CD4-positive, alpha-beta T cell (primary cell): ENCODE results near the gene LMO7. TPM values are rescaled to one million over a fixed set of nuclear protein-coding genes. Genes with fewer than 3 reads are reported as not detected.

ENCODE experiments used
- ATAC-seq: fragments of 200-7000 bp; cut with Tn5 transposase; one replicate; pipeline ENCODE4 v1.10.0; 2022; ENCODE audit warnings: mild to moderate bottlenecking; ENCODE audit not compliant: poor library complexity
- CTCF ChIA-PET: fragments of 350-600 bp; sonication (Branson Sonifier 250); formaldehyde crosslinking; loops from one replicate; lab custom pipeline; 2021; ENCODE audit warnings: antibody characterized with exemption, inconsistent platforms; lab: Charles Lee
- POLR2A ChIA-PET: fragments of 350-600 bp; sonication (Branson Sonifier 250); formaldehyde crosslinking; loops from one replicate; lab custom pipeline; 2021; ENCODE audit warnings: antibody characterized with exemption, inconsistent platforms; lab: Charles Lee
- DNase-seq, 14 experiments: peaks; one replicate each; pipeline ENCODE4 v3.0.0-alpha.2; 2013 to 2020; ENCODE audit warnings: mixed read lengths in 2 of 14
- H3K27ac ChIP-seq, 2 donors: one replicate each; pipeline versions ENCODE4 v1.5.1 to v1.7.0; 2013; ENCODE audit warnings: low read length in 2 of 2, low read depth in 1 of 2, mild to moderate bottlenecking in 1 of 2
- H3K27me3 ChIP-seq, 2 experiments: 1 replicate in 1 of 2; 2 replicates in 1 of 2; pipeline versions ENCODE4 v1.6.1 to v1.7.0; 2013; ENCODE audit warnings: low read length in 2 of 2, control low read depth in 1 of 2, mild to moderate bottlenecking in 1 of 2, moderate library complexity in 1 of 2; ENCODE audit not compliant: insufficient read depth in 2 of 2, control insufficient read depth in 1 of 2
- H3K36me3 ChIP-seq: one replicate; pipeline ENCODE4 v1.6.1; 2013; ENCODE audit warnings: low read length, control low read depth; ENCODE audit not compliant: insufficient read depth
- H3K4me1 ChIP-seq: one replicate; pipeline ENCODE4 v1.6.1; 2013; ENCODE audit warnings: low read length, control low read depth; ENCODE audit not compliant: insufficient read depth
- H3K4me3 ChIP-seq: one replicate; pipeline ENCODE4 v1.5.1; 2013; ENCODE audit warnings: mild to moderate bottlenecking, low read length, moderate library complexity
- H3K9me3 ChIP-seq, 2 experiments: 1 replicate in 1 of 2; 2 replicates in 1 of 2; pipeline versions ENCODE4 v1.6.1 to v1.7.0; 2013; ENCODE audit warnings: low read length in 2 of 2, mild to moderate bottlenecking in 2 of 2, control low read depth in 1 of 2, moderate library complexity in 1 of 2; ENCODE audit not compliant: control insufficient read depth in 1 of 2, insufficient read depth in 1 of 2
- H3K27ac Mint-ChIP-seq: one replicate; pipeline ENCODE4 v1.8.0; 2020; ENCODE audit warnings: mixed read lengths
- H3K27me3 Mint-ChIP-seq: one replicate; pipeline ENCODE4 v1.8.0; 2021; ENCODE audit warnings: mixed read lengths
- H3K36me3 Mint-ChIP-seq: one replicate; pipeline ENCODE4 v1.8.0; 2021; ENCODE audit warnings: low read depth, mixed read lengths
- H3K4me1 Mint-ChIP-seq: one replicate; pipeline ENCODE4 v1.8.0; 2021; ENCODE audit warnings: low read depth, mixed read lengths
- H3K4me3 Mint-ChIP-seq: one replicate; pipeline ENCODE4 v1.8.0; 2020; ENCODE audit warnings: mild to moderate bottlenecking, mixed read lengths
- H3K9me3 Mint-ChIP-seq: one replicate; pipeline ENCODE4 v1.8.0; 2020; ENCODE audit warnings: mixed read lengths
- CTCF ChIP-seq: fragments of 200-600 bp; IDR thresholded peaks from one replicate; pipeline ENCODE4 v1.8.0; 2022; ENCODE audit warnings: antibody characterized with exemption, mild to moderate bottlenecking
- intact Hi-C, 2 experiments: fragments of 100-400 bp; cut with DNase I in 1 of 2; cut with micrococcal nuclease in 1 of 2; formaldehyde crosslinking; loops; one replicate each; pipeline versions ENCODE4 v1.15.1 to v1.9.0; 2023 to 2025; cut with DNase I, micrococcal nuclease
- total RNA-seq, 174 experiments: library from RNA in 2 of 174; stranded (reverse) in 2 of 174; gene quantifications; one replicate each; pipeline ENCODE4 v1.2.3 and lab custom pipeline; 2021 to 2026

LMO7 gene
- total RNA-seq, 2 experiments from 2014 or later, result 35.2 to 36.3 TPM

DNA sequence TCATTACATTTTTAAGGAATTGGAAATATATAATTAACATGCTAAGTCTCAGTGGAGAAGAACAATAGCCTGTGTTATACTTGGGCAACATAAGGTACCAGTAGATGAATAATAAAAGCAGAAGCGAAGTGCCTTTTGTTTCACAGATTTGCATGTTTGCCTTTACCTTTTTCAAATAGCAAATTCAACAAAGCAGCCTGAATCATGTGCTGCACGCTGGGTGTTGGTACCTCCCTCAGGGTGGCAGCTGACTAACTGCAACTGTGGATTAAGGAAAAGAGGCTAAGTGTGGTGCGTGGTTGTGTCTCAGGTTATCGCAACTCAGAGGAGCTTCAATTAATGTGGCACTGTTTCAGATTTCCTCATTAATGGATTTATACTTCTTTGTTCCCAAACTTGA, 189.0 kb downstream of the LMO7 start:
- Mint-ChIP-seq H3K4me1 (no peaks in the 10 kb centered on the region), H3K9me3 (no peaks in the 10 kb centered on the region), H3K27ac (no peak overlapping the region), H3K27me3 (no peaks in the 10 kb centered on the region), H3K4me3 (no peak overlapping the region), H3K36me3 (peaks cover 82% of the 10 kb centered on the region)
- Histone ChIP-seq H3K4me3 (no peak overlapping the region), H3K36me3 (peaks cover 17% of the 10 kb centered on the region), H3K27me3 (no peaks in the 10 kb centered on the region), H3K27ac (no peak overlapping the region), H3K9me3 (no peaks in the 10 kb centered on the region), H3K4me1 (no peaks in the 10 kb centered on the region)
- no peak for DNase-seq
- intact Hi-C loops, result no loop called here
- no peak for TF ChIP-seq CTCF
- ChIA-PET CTCF (no interaction called here), POLR2A (no interaction called here)
- no peak for ATAC-seq

DNA sequence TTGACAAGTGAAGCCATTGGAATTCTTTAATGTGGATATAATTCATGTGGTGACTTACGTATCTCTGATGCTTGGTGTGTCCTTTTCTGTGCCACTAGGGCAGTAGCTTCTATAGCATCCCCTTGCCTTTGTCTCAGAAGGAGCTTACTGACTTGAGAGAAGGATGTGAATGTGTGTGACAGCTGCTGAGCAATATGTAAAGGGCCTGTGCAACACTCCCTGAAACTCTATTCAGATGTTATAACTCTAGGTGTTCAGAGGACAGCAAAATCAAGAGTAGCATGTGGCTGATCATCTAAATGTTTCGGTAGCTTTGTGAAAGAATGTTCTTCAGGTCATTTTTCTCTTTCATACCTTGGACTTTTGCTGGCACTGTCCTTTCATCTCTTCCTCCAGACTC, 189.5 kb downstream of the LMO7 start:
- CTCF ChIA-PET, result no interaction called here
- Mint-ChIP-seq H3K27ac (no peak overlapping the region), H3K36me3 (peaks cover 84% of the 10 kb centered on the region), H3K4me1 (no peaks in the 10 kb centered on the region), H3K9me3 (no peaks in the 10 kb centered on the region), H3K27me3 (no peaks in the 10 kb centered on the region), H3K4me3 (no peak overlapping the region)
- peaks cover 17% of the 10 kb centered on the region for H3K36me3 ChIP-seq
- H3K4me3 ChIP-seq, result no peak overlapping the region
- TF ChIP-seq CTCF, result no peak
- intact Hi-C loops, result no loop called here
- POLR2A ChIA-PET, result no interaction called here
- no peaks in the 10 kb centered on the region for H3K27me3 ChIP-seq
- peaks cover 0 to 3% of the 10 kb centered on the region in 2 experiments for H3K9me3 ChIP-seq
- DNase-seq, result no peak
- no peak for ATAC-seq
- H3K27ac ChIP-seq, result no peak overlapping the region
- no peaks in the 10 kb centered on the region for H3K4me1 ChIP-seq

DNA sequence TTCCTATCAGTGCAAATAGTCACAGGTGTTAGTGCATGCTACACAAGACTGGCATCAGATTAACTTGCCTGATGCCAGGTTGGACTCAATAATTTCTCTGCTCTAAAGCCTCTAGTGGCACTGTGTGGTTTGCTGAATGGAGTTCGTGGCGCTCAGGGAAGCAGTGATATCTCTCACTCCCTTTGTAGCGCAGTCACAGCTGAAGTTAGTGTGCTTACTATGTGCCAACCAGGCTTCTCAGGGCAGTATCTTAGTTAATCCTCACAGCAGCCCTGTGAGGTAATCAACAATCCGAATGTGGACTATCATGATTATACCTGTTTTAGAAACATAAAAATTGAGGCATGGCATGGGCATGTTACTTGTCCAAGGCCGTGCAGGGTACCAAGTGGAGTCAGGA, 190.3 kb downstream of the LMO7 start:
- Histone ChIP-seq H3K4me1 (no peaks in the 10 kb centered on the region), H3K36me3 (peaks cover 10% of the 10 kb centered on the region), H3K9me3 (peaks cover 0 to 10% of the 10 kb centered on the region in 2 experiments), H3K27ac (no peak overlapping the region), H3K27me3 (no peaks in the 10 kb centered on the region), H3K4me3 (no peak overlapping the region)
- Mint-ChIP-seq H3K9me3 (no peaks in the 10 kb centered on the region), H3K4me3 (no peak overlapping the region), H3K36me3 (peaks cover 86% of the 10 kb centered on the region), H3K27ac (no peak overlapping the region), H3K27me3 (no peaks in the 10 kb centered on the region), H3K4me1 (no peaks in the 10 kb centered on the region)
- TF ChIP-seq CTCF, result no peak
- ChIA-PET POLR2A (no interaction called here), CTCF (no interaction called here)
- intact Hi-C loops, result no loop called here
- ATAC-seq (no peak), DNase-seq (no peak)
